Measurements from ENCODE around the gene ZNF446. TPM values are rescaled to one million over a fixed set of nuclear protein-coding genes. Genes with fewer than 3 reads are reported as not detected.

ZNF446 gene
- total and polyA plus RNA-seq, 9 of the 15 experiments (the other 6 are each of a cell fraction or from before 2014, with no cell fraction given): 0.07 to 4.8 (median 1.2) TPM

GRCh38 chr19:58499021-58499927, 23.1 kb downstream of the ZNF446 start (continued):
- TF ChIP-seq, protein P1, sequence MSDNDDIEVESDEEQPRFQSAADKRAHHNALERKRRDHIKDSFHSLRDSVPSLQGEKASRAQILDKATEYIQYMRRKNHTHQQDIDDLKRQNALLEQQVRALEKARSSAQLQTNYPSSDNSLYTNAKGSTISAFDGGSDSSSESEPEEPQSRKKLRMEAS (CRISPR knock-in tag; IDR thresholded peaks at IDR 0.05): peak; percentile 85
- TF ChIP-seq ERF (CRISPR knock-in tag; IDR thresholded peaks at IDR 0.05) (peak; percentile 90; the same call in 1 of the 2 replicates), POLR3A (IDR thresholded peaks at IDR 0.05; ENCODE audit: borderline replicate concordance, extremely low read depth, insufficient read depth, insufficient read length) (no peak), DACH1 (IDR thresholded peaks at IDR 0.05; ENCODE audit: partially characterized antibody) (no peak), LCOR (CRISPR knock-in tag; IDR thresholded peaks at IDR 0.05) (peak; percentile 82), ZNF253 (CRISPR knock-in tag; conservative IDR thresholded peaks at IDR 0.05) (no peak), SAFB (IDR thresholded peaks at IDR 0.05; ENCODE audit: borderline replicate concordance, low read depth, low read length) (peak; percentile 48; the same call in 1 of the 2 replicates), HNRNPUL1 (IDR thresholded peaks at IDR 0.05; ENCODE audit: low read length) (no peak), MEF2D (tag; conservative IDR thresholded peaks at IDR 0.05; ENCODE audit: low read depth) (no peak), HOXB6 (CRISPR knock-in tag; IDR thresholded peaks at IDR 0.05; ENCODE audit: borderline replicate concordance) (no peak), GABPB1 (CRISPR knock-in tag; IDR thresholded peaks at IDR 0.05) (peak; percentile 99), ELF1 (tag; IDR thresholded peaks at IDR 0.05) (peak; percentile 91), E2F3 (CRISPR knock-in tag; IDR thresholded peaks at IDR 0.05) (peak; percentile 67; the same call in 1 of the 2 replicates), SMC3 (conservative IDR thresholded peaks at IDR 0.05; ENCODE audit: insufficient read depth, low read depth, low read length) (peak; percentile 38; the same call in 1 of the 2 replicates), BRD9 (IDR thresholded peaks at IDR 0.05; ENCODE audit: low read depth, partially characterized antibody) (peak; percentile 68), ZNF124 (CRISPR knock-in tag; IDR thresholded peaks at IDR 0.05) (no peak), GATA2 (CRISPR knock-in tag; IDR thresholded peaks at IDR 0.05) (no peak)
- TF ChIP-seq, protein P2, sequence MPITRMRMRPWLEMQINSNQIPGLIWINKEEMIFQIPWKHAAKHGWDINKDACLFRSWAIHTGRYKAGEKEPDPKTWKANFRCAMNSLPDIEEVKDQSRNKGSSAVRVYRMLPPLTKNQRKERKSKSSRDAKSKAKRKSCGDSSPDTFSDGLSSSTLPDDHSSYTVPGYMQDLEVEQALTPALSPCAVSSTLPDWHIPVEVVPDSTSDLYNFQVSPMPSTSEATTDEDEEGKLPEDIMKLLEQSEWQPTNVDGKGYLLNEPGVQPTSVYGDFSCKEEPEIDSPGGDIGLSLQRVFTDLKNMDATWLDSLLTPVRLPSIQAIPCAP (CRISPR knock-in tag; IDR thresholded peaks at IDR 0.05; ENCODE audit: borderline replicate concordance): no peak
- TF ChIP-seq, protein P3, sequence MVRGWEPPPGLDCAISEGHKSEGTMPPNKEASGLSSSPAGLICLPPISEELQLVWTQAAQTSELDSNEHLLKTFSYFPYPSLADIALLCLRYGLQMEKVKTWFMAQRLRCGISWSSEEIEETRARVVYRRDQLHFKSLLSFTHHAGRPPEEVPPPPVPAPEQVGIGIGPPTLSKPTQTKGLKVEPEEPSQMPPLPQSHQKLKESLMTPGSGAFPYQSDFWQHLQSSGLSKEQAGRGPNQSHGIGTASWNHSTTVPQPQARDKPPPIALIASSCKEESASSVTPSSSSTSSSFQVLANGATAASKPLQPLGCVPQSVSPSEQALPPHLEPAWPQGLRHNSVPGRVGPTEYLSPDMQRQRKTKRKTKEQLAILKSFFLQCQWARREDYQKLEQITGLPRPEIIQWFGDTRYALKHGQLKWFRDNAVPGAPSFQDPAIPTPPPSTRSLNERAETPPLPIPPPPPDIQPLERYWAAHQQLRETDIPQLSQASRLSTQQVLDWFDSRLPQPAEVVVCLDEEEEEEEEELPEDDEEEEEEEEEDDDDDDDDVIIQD (CRISPR knock-in tag; IDR thresholded peaks at IDR 0.05): no peak
- TF ChIP-seq, protein P4, sequence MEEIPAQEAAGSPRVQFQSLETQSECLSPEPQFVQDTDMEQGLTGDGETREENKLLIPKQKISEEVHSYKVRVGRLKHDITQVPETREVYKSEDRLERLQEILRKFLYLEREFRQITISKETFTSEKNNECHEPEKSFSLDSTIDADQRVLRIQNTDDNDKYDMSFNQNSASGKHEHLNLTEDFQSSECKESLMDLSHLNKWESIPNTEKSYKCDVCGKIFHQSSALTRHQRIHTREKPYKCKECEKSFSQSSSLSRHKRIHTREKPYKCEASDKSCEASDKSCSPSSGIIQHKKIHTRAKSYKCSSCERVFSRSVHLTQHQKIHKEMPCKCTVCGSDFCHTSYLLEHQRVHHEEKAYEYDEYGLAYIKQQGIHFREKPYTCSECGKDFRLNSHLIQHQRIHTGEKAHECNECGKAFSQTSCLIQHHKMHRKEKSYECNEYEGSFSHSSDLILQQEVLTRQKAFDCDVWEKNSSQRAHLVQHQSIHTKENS (CRISPR knock-in tag; IDR thresholded peaks at IDR 0.05): no peak
